SK-N-SH treated with all-trans-retinoic acid at 6 μM for 48 hours (cell line): Measurements from ENCODE around the gene PNKD.

ENCODE experiments used
- ATAC-seq: fragments of 200-7000 bp; cut with Tn5 transposase; 3 replicates; pipeline ENCODE4 v1.9.1; 2020; ENCODE audit warnings: mild to moderate bottlenecking, moderate library complexity
- ARNTL ChIP-seq: fragments of 450-650 bp; formaldehyde crosslinking; IDR thresholded peaks from 2 replicates; pipeline ENCODE4 v1.5.0; 2020; ENCODE audit warnings: low read depth, mild to moderate bottlenecking, moderate library complexity, borderline replicate concordance
- BACH2 ChIP-seq: fragments of 250-450 bp; sonication (Bioruptor Pico); IDR thresholded peaks from 2 replicates; pipeline ENCODE4 v1.9.0; 2021; ENCODE audit warnings: mild to moderate bottlenecking, borderline replicate concordance
- CREB5 ChIP-seq: fragments of 250-450 bp; sonication (Bioruptor Pico); IDR thresholded peaks from 2 replicates; pipeline ENCODE4 v1.5.1; 2020; ENCODE audit warnings: low read depth, mild to moderate bottlenecking, moderate library complexity
- CSDC2 ChIP-seq: fragments of 250-450 bp; sonication (Bioruptor Pico); IDR thresholded peaks from 2 replicates; pipeline ENCODE4 v1.5.0; 2020; ENCODE audit warnings: mild to moderate bottlenecking, moderate library complexity
- ESRRG ChIP-seq: fragments of 250-450 bp; sonication (Bioruptor Pico); IDR thresholded peaks from 2 replicates; pipeline ENCODE4 v1.6.1; 2021; ENCODE audit warnings: mild to moderate bottlenecking
- GLIS3 ChIP-seq: fragments of 250-450 bp; sonication (Bioruptor Pico); IDR thresholded peaks from 2 replicates; pipeline ENCODE4 v1.5.0; 2020; ENCODE audit warnings: mild to moderate bottlenecking, moderate library complexity
- ISL1 ChIP-seq: fragments of 250-450 bp; sonication (Bioruptor Pico); IDR thresholded peaks from 2 replicates; pipeline ENCODE4 v2.1.2; 2022; ENCODE audit warnings: mild to moderate bottlenecking, moderate library complexity
- PPARA ChIP-seq: fragments of 250-450 bp; sonication (Bioruptor Pico); IDR thresholded peaks from 2 replicates; pipeline ENCODE4 v1.5.0; 2020; ENCODE audit warnings: mild to moderate bottlenecking, borderline replicate concordance
- RARB ChIP-seq: fragments of 250-450 bp; sonication (Bioruptor Pico); IDR thresholded peaks from 2 replicates; pipeline ENCODE4 v1.8.0; 2021; ENCODE audit warnings: mild to moderate bottlenecking, moderate library complexity
- SNAI2 ChIP-seq: fragments of 250-450 bp; sonication (Bioruptor Pico); IDR thresholded peaks from 2 replicates; pipeline ENCODE4 v1.5.0; 2020; ENCODE audit warnings: mild to moderate bottlenecking, moderate library complexity
- TOX ChIP-seq: fragments of 250-450 bp; sonication (Bioruptor Pico); IDR thresholded peaks from 2 replicates; pipeline ENCODE4 v1.8.0; 2021; ENCODE audit warnings: mild to moderate bottlenecking, moderate library complexity, borderline replicate concordance
- TSHZ2 ChIP-seq: fragments of 250-450 bp; sonication (Bioruptor Pico); IDR thresholded peaks from 2 replicates; pipeline ENCODE4 v1.5.0; 2020; ENCODE audit warnings: mild to moderate bottlenecking, moderate library complexity
- ZFP3 ChIP-seq: fragments of 250-450 bp; sonication (Bioruptor Pico); IDR thresholded peaks from 2 replicates; pipeline ENCODE4 v1.5.0; 2020; ENCODE audit warnings: mild to moderate bottlenecking, moderate library complexity
- ZFP30 ChIP-seq: fragments of 450-650 bp; formaldehyde crosslinking; IDR thresholded peaks from 2 replicates; pipeline ENCODE4 v1.5.0; 2022; ENCODE audit warnings: mild to moderate bottlenecking, moderate library complexity
- ZNF565 ChIP-seq: fragments of 450-650 bp; formaldehyde crosslinking; conservative IDR thresholded peaks from 2 replicates; pipeline ENCODE4 v1.5.0; 2020; ENCODE audit warnings: low read depth, mild to moderate bottlenecking, moderate library complexity
- ZNF70 ChIP-seq: fragments of 450-650 bp; formaldehyde crosslinking; IDR thresholded peaks from 2 replicates; pipeline ENCODE4 v1.5.0; 2020; ENCODE audit warnings: mild to moderate bottlenecking, moderate library complexity
- ZNF8 ChIP-seq: fragments of 450-650 bp; formaldehyde crosslinking; IDR thresholded peaks from 2 replicates; pipeline ENCODE4 v1.5.0; 2020; ENCODE audit warnings: mild to moderate bottlenecking, moderate library complexity
- TF ChIP-seq, protein P1 (sequence below): fragments of 250-450 bp; sonication (Bioruptor Pico); IDR thresholded peaks from 2 replicates; pipeline ENCODE4 v1.8.0; 2021; ENCODE audit warnings: low read depth, mild to moderate bottlenecking, moderate library complexity, borderline replicate concordance
- TF ChIP-seq, protein P2 (sequence below): fragments of 250-450 bp; sonication (Bioruptor Pico); IDR thresholded peaks from 2 replicates; pipeline ENCODE4 v1.5.1; 2021; ENCODE audit warnings: mild to moderate bottlenecking, moderate library complexity
- TF ChIP-seq, protein P3 (sequence below): fragments of 250-450 bp; sonication (Bioruptor Pico); IDR thresholded peaks from 2 replicates; pipeline ENCODE4 v1.8.0; 2020; ENCODE audit warnings: mild to moderate bottlenecking, moderate library complexity, borderline replicate concordance

PNKD gene

DNA sequence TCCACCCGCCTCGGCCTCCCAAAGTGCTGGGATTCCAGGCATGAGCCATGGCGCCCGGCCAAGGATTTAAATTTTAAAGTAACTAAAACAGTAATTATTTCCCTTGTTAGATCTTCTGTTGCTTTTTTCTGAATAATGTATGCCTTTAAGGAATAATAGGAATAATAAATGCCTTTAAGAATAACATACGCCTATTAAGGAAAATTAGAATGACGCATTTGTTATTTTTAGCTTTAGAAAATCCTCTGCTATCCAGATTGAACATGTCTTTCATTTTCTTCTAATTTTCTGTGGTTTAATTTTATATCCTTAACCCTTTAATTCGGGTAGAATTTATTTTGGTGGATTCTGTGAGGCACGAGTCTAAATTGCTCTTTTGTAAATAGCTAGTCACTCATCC is 45.1 kb downstream of the PNKD start:
- ATAC-seq: no peak
- TF ChIP-seq TSHZ2 (CRISPR knock-in tag): no peak
- no peak for TF ChIP-seq ARNTL (CRISPR knock-in tag)
- no peak for TF ChIP-seq ZFP3 (CRISPR knock-in tag)
- no peak for TF ChIP-seq SNAI2
- TF ChIP-seq ISL1 (CRISPR knock-in tag): no peak

- TF ChIP-seq GLIS3 (no peak), PPARA (no peak), ZNF70 (CRISPR knock-in tag) (no peak), TSHZ2 (CRISPR knock-in tag) (no peak), ZNF8 (CRISPR knock-in tag) (no peak), ZFP30 (CRISPR knock-in tag) (no peak), CSDC2 (CRISPR knock-in tag) (no peak), ISL1 (CRISPR knock-in tag) (no peak), ZFP3 (CRISPR knock-in tag) (no peak), BACH2 (CRISPR knock-in tag) (no peak), ESRRG (no peak), TOX (CRISPR knock-in tag) (no peak), ZNF565 (CRISPR knock-in tag) (no peak), ARNTL (CRISPR knock-in tag) (no peak), RARB (CRISPR knock-in tag) (no peak), SNAI2 (no peak), CREB5 (CRISPR knock-in tag) (no peak)
- TF ChIP-seq, protein P1, sequence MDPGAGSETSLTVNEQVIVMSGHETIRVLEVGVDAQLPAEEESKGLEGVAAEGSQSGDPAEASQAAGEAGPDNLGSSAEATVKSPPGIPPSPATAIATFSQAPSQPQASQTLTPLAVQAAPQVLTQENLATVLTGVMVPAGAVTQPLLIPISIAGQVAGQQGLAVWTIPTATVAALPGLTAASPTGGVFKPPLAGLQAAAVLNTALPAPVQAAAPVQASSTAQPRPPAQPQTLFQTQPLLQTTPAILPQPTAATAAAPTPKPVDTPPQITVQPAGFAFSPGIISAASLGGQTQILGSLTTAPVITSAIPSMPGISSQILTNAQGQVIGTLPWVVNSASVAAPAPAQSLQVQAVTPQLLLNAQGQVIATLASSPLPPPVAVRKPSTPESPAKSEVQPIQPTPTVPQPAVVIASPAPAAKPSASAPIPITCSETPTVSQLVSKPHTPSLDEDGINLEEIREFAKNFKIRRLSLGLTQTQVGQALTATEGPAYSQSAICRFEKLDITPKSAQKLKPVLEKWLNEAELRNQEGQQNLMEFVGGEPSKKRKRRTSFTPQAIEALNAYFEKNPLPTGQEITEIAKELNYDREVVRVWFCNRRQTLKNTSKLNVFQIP (CRISPR knock-in tag): no peak
- TF ChIP-seq, protein P2, sequence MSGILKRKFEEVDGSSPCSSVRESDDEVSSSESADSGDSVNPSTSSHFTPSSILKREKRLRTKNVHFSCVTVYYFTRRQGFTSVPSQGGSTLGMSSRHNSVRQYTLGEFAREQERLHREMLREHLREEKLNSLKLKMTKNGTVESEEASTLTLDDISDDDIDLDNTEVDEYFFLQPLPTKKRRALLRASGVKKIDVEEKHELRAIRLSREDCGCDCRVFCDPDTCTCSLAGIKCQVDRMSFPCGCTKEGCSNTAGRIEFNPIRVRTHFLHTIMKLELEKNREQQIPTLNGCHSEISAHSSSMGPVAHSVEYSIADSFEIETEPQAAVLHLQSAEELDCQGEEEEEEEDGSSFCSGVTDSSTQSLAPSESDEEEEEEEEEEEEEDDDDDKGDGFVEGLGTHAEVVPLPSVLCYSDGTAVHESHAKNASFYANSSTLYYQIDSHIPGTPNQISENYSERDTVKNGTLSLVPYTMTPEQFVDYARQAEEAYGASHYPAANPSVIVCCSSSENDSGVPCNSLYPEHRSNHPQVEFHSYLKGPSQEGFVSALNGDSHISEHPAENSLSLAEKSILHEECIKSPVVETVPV (CRISPR knock-in tag): no peak
- TF ChIP-seq, protein P3, sequence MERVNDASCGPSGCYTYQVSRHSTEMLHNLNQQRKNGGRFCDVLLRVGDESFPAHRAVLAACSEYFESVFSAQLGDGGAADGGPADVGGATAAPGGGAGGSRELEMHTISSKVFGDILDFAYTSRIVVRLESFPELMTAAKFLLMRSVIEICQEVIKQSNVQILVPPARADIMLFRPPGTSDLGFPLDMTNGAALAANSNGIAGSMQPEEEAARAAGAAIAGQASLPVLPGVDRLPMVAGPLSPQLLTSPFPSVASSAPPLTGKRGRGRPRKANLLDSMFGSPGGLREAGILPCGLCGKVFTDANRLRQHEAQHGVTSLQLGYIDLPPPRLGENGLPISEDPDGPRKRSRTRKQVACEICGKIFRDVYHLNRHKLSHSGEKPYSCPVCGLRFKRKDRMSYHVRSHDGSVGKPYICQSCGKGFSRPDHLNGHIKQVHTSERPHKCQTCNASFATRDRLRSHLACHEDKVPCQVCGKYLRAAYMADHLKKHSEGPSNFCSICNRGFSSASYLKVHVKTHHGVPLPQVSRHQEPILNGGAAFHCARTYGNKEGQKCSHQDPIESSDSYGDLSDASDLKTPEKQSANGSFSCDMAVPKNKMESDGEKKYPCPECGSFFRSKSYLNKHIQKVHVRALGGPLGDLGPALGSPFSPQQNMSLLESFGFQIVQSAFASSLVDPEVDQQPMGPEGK (CRISPR knock-in tag): no peak
- ATAC-seq: no peak
Observed at GRCh38 chr2:218317303-218317630, 46.9 kb downstream of the PNKD start.
